ENCODE results near the gene UBAP1. TPM values are rescaled to one million over a fixed set of nuclear protein-coding genes. Genes with fewer than 3 reads are reported as not detected.
"Not testable (repeated sequence)": the region's sequence is repeated elsewhere in the genome, so short reads cannot be mapped to it uniquely, and the experiment has no call there.

UBAP1 gene
- polyA plus RNA-seq, 6 donors from 2014 or later: 18.1 to 35.3 (median 28.0) TPM

- not testable (repeated sequence) for H3K9me3 Mint-ChIP-seq; ATAC-seq (ENCODE audit: low read depth in 2 of 2); H3K4me3 Mint-ChIP-seq; DNase-seq; H3K36me3 Mint-ChIP-seq; H3K27me3 Mint-ChIP-seq
- Mint-ChIP-seq H3K4me1 (peaks cover 13 to 24% (median 23%) of the 10 kb centered on the region in 3 donors), H3K27ac (peak overlapping the region in 1 of 6 donors; percentile 49)
Measured at GRCh38 chr9:34217015-34217414, 38.2 kb downstream of the UBAP1 start.

- Mint-ChIP-seq H3K27ac (no peak overlapping the region), H3K9me3 (no peaks in the 10 kb centered on the region), H3K36me3 (peaks cover 0 to 11% of the 10 kb centered on the region in 2 donors), H3K27me3 (no peaks in the 10 kb centered on the region), H3K4me1 (peaks cover 10 to 19% (median 15%) of the 10 kb centered on the region in 3 donors), H3K4me3 (no peak overlapping the region)
- no peak for ATAC-seq (ENCODE audit: low read depth in 2 of 2)
- DNase-seq: no peak
Measured at GRCh38 chr9:34218446-34218845, 39.6 kb downstream of the UBAP1 start.

GRCh38 chr9:34219421-34219820 lies 40.6 kb downstream of the UBAP1 start:
- no peak for DNase-seq
- H3K36me3 Mint-ChIP-seq: peaks cover 0 to 18% of the 10 kb centered on the region in 2 donors
- no peaks in the 10 kb centered on the region for H3K27me3 Mint-ChIP-seq
- H3K27ac Mint-ChIP-seq: no peak overlapping the region
- peaks cover 5 to 9% (median 6%) of the 10 kb centered on the region in 3 donors for H3K4me1 Mint-ChIP-seq
- ATAC-seq (ENCODE audit: low read depth in 2 of 2): no peak
- H3K9me3 Mint-ChIP-seq: no peaks in the 10 kb centered on the region
- no peak overlapping the region for H3K4me3 Mint-ChIP-seq

GRCh38 chr9:34220218-34220617 lies 41.4 kb downstream of the UBAP1 start:
- no peak for ATAC-seq (ENCODE audit: low read depth in 2 of 2)

DNA sequence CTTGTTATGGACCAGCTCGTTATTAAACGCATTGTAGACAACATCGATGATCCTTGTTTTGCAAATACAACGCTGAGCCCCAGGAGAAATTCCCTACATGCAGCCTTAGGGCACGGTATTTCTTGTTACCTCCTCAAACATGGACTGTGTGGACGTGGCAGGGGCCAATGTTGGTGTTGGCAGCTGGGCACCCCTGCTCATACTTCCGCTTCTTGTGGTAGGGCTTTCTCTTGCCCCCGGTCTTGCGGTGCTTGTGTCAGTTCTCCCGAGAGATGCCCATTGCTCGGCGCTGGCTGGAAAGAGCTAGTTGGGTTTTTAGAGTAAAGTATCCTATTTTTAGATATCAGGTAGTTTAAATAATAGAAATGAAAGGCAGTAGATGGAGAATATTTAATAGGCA lies 45.5 kb downstream of the UBAP1 start:
- peaks cover 0 to 23% of the 10 kb centered on the region in 2 donors for H3K36me3 Mint-ChIP-seq
- DNase-seq (no peak), ATAC-seq (ENCODE audit: low read depth in 2 of 2) (no peak)
- H3K27me3 Mint-ChIP-seq: no peaks in the 10 kb centered on the region
- no peaks in the 10 kb centered on the region for H3K9me3 Mint-ChIP-seq
- H3K27ac Mint-ChIP-seq: no peak overlapping the region
- H3K4me3 Mint-ChIP-seq: no peak overlapping the region
- H3K4me1 Mint-ChIP-seq: peaks cover 0 to 11% (median 6%) of the 10 kb centered on the region in 3 donors

More at GRCh38 chr9:34220218-34220617, 41.4 kb downstream of the UBAP1 start:
- Mint-ChIP-seq H3K27ac (no peak overlapping the region), H3K27me3 (no peaks in the 10 kb centered on the region), H3K9me3 (no peaks in the 10 kb centered on the region), H3K4me3 (no peak overlapping the region), H3K4me1 (peaks cover 0 to 5% (median 5%) of the 10 kb centered on the region in 3 donors), H3K36me3 (peaks cover 0 to 18% of the 10 kb centered on the region in 2 donors)
- DNase-seq: no peak

DNA sequence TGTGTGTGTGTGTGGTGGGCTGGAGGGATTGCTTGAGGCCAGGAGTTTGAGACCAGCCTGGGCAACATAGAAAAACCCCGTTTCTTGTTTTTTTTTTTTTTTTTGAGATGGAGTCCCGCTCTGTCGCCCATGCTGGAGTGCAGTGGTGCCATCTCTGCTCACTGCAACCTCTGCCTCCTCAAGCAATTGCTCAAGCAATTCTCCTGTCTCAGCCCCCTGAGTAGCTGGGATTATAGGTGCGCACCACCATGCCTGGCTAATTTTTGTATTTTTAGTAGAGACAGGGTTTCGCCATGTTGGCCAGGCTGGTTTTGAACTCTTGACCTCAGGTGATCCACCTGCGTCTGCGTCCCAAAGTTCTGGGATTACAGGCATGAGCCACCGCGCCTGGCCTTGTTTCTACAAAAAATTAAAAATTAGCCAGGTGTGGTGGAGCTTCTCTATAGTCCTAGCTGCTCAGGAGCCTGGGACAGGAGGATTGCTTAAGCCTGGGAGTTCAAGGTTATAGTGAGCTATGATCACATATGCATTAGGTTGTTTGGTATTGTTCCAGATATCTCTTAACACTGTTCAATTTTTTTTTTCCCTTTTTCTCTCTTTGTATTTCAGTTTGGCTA lies 47.4 kb downstream of the UBAP1 start:
- H3K4me3 Mint-ChIP-seq; H3K9me3 Mint-ChIP-seq; ATAC-seq (ENCODE audit: low read depth in 2 of 2); H3K27me3 Mint-ChIP-seq; DNase-seq: not testable (repeated sequence)
- peaks cover 0 to 11% (median 6%) of the 10 kb centered on the region in 3 donors for H3K4me1 Mint-ChIP-seq
- peak overlapping the region in 1 of 6 donors; percentile 30 for H3K27ac Mint-ChIP-seq
- peaks cover 0 to 23% of the 10 kb centered on the region in 2 donors for H3K36me3 Mint-ChIP-seq

DNA sequence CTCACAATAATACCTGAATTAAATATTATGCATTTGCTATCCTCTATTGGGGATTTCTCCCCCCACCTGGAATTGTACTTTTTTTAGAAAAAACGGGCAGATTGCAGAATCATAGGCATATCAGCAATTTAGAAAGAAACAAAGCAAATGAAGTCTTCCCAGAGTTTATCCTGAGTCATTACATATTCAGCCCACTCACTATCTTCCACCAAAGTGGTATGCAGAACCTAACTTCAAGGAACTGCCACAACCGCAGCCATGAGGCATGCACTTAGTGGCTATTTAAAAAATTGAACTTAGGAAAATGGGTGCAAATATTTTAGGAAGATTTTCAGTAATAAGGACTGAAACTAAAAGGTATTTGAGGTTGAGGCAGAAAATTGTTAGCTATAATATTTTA lies 48.6 kb downstream of the UBAP1 start:
- no peak for DNase-seq
- ATAC-seq (ENCODE audit: low read depth in 2 of 2): no peak
- Mint-ChIP-seq H3K27me3 (no peaks in the 10 kb centered on the region), H3K4me3 (no peak overlapping the region), H3K27ac (no peak overlapping the region), H3K4me1 (peaks cover 0 to 9% (median 3%) of the 10 kb centered on the region in 3 donors), H3K9me3 (no peaks in the 10 kb centered on the region), H3K36me3 (peaks cover 0 to 15% of the 10 kb centered on the region in 2 donors)

- Mint-ChIP-seq H3K36me3 (peaks cover 9 to 15% of the 10 kb centered on the region in 2 donors), H3K4me3 (no peak overlapping the region), H3K27me3 (no peaks in the 10 kb centered on the region), H3K4me1 (peaks cover 0 to 6% (median 3%) of the 10 kb centered on the region in 3 donors), H3K9me3 (no peaks in the 10 kb centered on the region), H3K27ac (no peak overlapping the region)
- no peak for DNase-seq
- no peak for ATAC-seq (ENCODE audit: low read depth in 2 of 2)
Measured at GRCh38 chr9:34230556-34230955, 51.7 kb downstream of the UBAP1 start.

- no peak overlapping the region for H3K27ac Mint-ChIP-seq
- H3K4me1 Mint-ChIP-seq: peaks cover 0 to 3% (median 0%) of the 10 kb centered on the region in 3 donors
Measured at GRCh38 chr9:34232201-34232600, 53.4 kb downstream of the UBAP1 start.

GRCh38 chr9:34233672-34234071 lies 54.8 kb downstream of the UBAP1 start:
- H3K36me3 Mint-ChIP-seq: peaks cover 25 to 29% of the 10 kb centered on the region in 2 donors
- no peaks in the 10 kb centered on the region for H3K9me3 Mint-ChIP-seq
- ATAC-seq (ENCODE audit: low read depth in 2 of 2) (no peak), DNase-seq (no peak)
- no peaks in the 10 kb centered on the region for H3K27me3 Mint-ChIP-seq
- peak overlapping the region in 1 of 6 donors; percentile 1 for H3K27ac Mint-ChIP-seq
- no peak overlapping the region for H3K4me3 Mint-ChIP-seq
- H3K4me1 Mint-ChIP-seq: peaks cover 0 to 2% (median 0%) of the 10 kb centered on the region in 3 donors

More at GRCh38 chr9:34232201-34232600, 53.4 kb downstream of the UBAP1 start:
- no peak overlapping the region for H3K4me3 Mint-ChIP-seq
- no peak for ATAC-seq (ENCODE audit: low read depth in 2 of 2)
- H3K9me3 Mint-ChIP-seq: no peaks in the 10 kb centered on the region
- H3K27me3 Mint-ChIP-seq: no peaks in the 10 kb centered on the region
- DNase-seq: no peak
- peaks cover 16 to 29% of the 10 kb centered on the region in 2 donors for H3K36me3 Mint-ChIP-seq

DNA sequence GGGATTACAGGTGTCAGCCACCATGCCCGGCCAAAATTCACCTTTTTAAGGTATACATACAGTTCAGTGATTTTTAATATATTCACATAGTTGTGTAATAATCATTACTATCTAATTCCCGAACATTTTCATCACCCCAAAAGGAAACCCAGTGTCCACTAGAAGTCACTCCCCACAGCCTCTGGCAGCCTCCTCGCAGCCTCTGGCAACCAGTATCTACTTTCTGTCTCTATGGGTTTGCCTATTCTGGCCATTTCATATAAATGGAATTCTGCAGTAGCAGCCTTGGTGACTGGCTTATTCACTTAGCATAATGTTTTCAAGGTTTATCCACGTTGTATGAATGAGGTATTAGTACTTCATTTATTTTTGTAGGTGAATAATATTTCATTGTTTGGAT lies 59.0 kb downstream of the UBAP1 start:
- Mint-ChIP-seq H3K9me3 (no peaks in the 10 kb centered on the region), H3K4me3 (no peak overlapping the region), H3K27me3 (no peaks in the 10 kb centered on the region), H3K4me1 (peaks cover 3 to 5% (median 4%) of the 10 kb centered on the region in 3 donors), H3K36me3 (peaks cover 34 to 41% of the 10 kb centered on the region in 2 donors), H3K27ac (no peak overlapping the region)
- no peak for DNase-seq
- ATAC-seq (ENCODE audit: low read depth in 2 of 2): no peak

DNA sequence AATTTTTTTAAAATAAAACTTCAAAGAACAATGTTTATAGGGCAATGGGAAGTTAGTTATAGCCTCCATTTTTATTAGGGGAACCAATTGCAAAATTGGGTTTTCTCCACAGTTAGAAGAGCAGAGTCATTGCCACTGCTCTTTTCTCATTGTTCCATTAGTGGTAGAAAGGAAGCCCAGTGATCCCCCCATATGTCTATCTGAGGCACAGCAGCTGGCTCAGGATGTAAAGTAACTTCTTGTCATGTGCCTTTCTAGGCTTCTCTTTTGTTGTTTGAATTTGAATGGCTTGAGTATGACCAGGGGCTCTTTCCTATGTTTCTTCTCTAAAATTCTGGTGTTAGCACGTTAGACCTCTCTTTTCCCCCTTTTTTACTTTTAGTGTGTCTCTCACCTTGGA lies 61.2 kb downstream of the UBAP1 start:
- DNase-seq (no peak), ATAC-seq (ENCODE audit: low read depth in 2 of 2) (no peak)
- peaks cover 34 to 39% of the 10 kb centered on the region in 2 donors for H3K36me3 Mint-ChIP-seq
- H3K27ac Mint-ChIP-seq: no peak overlapping the region
- no peaks in the 10 kb centered on the region for H3K27me3 Mint-ChIP-seq
- H3K9me3 Mint-ChIP-seq: no peaks in the 10 kb centered on the region
- H3K4me3 Mint-ChIP-seq: no peak overlapping the region
- H3K4me1 Mint-ChIP-seq: peaks cover 3 to 10% (median 4%) of the 10 kb centered on the region in 3 donors

- H3K9me3 Mint-ChIP-seq: no peaks in the 10 kb centered on the region
- peaks cover 20 to 30% of the 10 kb centered on the region in 2 donors for H3K36me3 Mint-ChIP-seq
- DNase-seq (no peak), ATAC-seq (ENCODE audit: low read depth in 2 of 2) (no peak)
- peak overlapping the region in 3 of 6 donors; percentile 38 to 54 (median 53) for H3K27ac Mint-ChIP-seq
- no peak overlapping the region for H3K4me3 Mint-ChIP-seq
- peaks cover 3 to 10% (median 4%) of the 10 kb centered on the region in 3 donors for H3K4me1 Mint-ChIP-seq
- H3K27me3 Mint-ChIP-seq: no peaks in the 10 kb centered on the region
Measured at GRCh38 chr9:34242830-34243229, 64.0 kb downstream of the UBAP1 start.

- not testable (repeated sequence) for H3K4me3 Mint-ChIP-seq; H3K27me3 Mint-ChIP-seq; H3K27ac Mint-ChIP-seq; DNase-seq; H3K9me3 Mint-ChIP-seq; H3K4me1 Mint-ChIP-seq; ATAC-seq (ENCODE audit: low read depth in 2 of 2)
- H3K36me3 Mint-ChIP-seq: peaks cover 24 to 27% of the 10 kb centered on the region in 2 donors
Measured at GRCh38 chr9:34245212-34245611, 66.4 kb downstream of the UBAP1 start.
